ENCODE results near the gene MFAP4. TPM values are rescaled to one million over a fixed set of nuclear protein-coding genes. Genes with fewer than 3 reads are reported as not detected.

The MFAP4 gene
- total RNA-seq, 3 donors from 2014 or later: 45.5 to 186 (median 116) TPM

- Histone ChIP-seq H3K36me3 (no peaks in the 10 kb centered on the region), H3K27me3 (no peaks in the 10 kb centered on the region), H3K9me3 (no peaks in the 10 kb centered on the region), H3K4me1 (no peaks in the 10 kb centered on the region), H3K27ac (no peak overlapping the region), H3K4me3 (no peak overlapping the region)
- no peak for TF ChIP-seq CTCF (IDR thresholded peaks at IDR 0.05)
- TF ChIP-seq POLR2A (IDR thresholded peaks at IDR 0.05): no peak
- no peak for TF ChIP-seq POLR2AphosphoS5 (IDR thresholded peaks at IDR 0.05)
- DNase-seq (ENCODE audit: low spot score in 2 of 2): no peak
- intact Hi-C loops (cut with DNase I; ENCODE audit: low total_unique reads): no loop called here
Observed at GRCh38 chr17:19412984-19413383, 26.0 kb upstream of the MFAP4 start.

- TF ChIP-seq POLR2AphosphoS5 (IDR thresholded peaks at IDR 0.05): no peak
- no peak for TF ChIP-seq CTCF (IDR thresholded peaks at IDR 0.05)
- TF ChIP-seq POLR2A (IDR thresholded peaks at IDR 0.05): no peak
- DNase-seq (ENCODE audit: low spot score in 2 of 2): no peak
- H3K36me3 ChIP-seq: no peaks in the 10 kb centered on the region
- no peak overlapping the region for H3K27ac ChIP-seq
- intact Hi-C loops (cut with DNase I; ENCODE audit: low total_unique reads): no loop called here
- H3K27me3 ChIP-seq: no peaks in the 10 kb centered on the region
- no peaks in the 10 kb centered on the region for H3K9me3 ChIP-seq
- no peak overlapping the region for H3K4me3 ChIP-seq
- no peaks in the 10 kb centered on the region for H3K4me1 ChIP-seq
Observed at GRCh38 chr17:19412510-19412909, 25.5 kb upstream of the MFAP4 start.

GRCh38 chr17:19411631-19412030 lies 24.6 kb upstream of the MFAP4 start:
- intact Hi-C loops (cut with DNase I; ENCODE audit: low total_unique reads): no loop called here
- TF ChIP-seq POLR2A (IDR thresholded peaks at IDR 0.05) (no peak), CTCF (IDR thresholded peaks at IDR 0.05) (no peak), POLR2AphosphoS5 (IDR thresholded peaks at IDR 0.05) (no peak)
- Histone ChIP-seq H3K4me3 (peak overlapping the region in 1 of 3 donors; percentile 19), H3K27me3 (no peaks in the 10 kb centered on the region), H3K36me3 (no peaks in the 10 kb centered on the region), H3K4me1 (no peaks in the 10 kb centered on the region), H3K27ac (no peak overlapping the region), H3K9me3 (no peaks in the 10 kb centered on the region)
- no peak for DNase-seq (ENCODE audit: low spot score in 2 of 2)

- Histone ChIP-seq H3K36me3 (no peaks in the 10 kb centered on the region), H3K9me3 (no peaks in the 10 kb centered on the region), H3K4me1 (no peaks in the 10 kb centered on the region), H3K27me3 (no peaks in the 10 kb centered on the region), H3K4me3 (peak within 1 kb of the TSS; percentile 5 to 19 (median 17)), H3K27ac (no peak within 1 kb of the TSS)
- TF ChIP-seq POLR2A (IDR thresholded peaks at IDR 0.05): no peak
- no peak for TF ChIP-seq POLR2AphosphoS5 (IDR thresholded peaks at IDR 0.05)
- TF ChIP-seq CTCF (IDR thresholded peaks at IDR 0.05): no peak
- DNase-seq (ENCODE audit: low spot score in 2 of 2): no peak
- intact Hi-C loops (cut with DNase I; ENCODE audit: low total_unique reads): no loop called here
Observed at GRCh38 chr17:19410875-19411620, 24.1 kb upstream of the MFAP4 start, which contains the start of gene RNF112. TSS of gene RNF112 (plus strand) at chr17:19411232. CDS start at chr17:19411409, 177 bp downstream.

GRCh38 chr17:19410091-19410490 lies 23.1 kb upstream of the MFAP4 start:
- H3K27ac ChIP-seq: no peak overlapping the region
- H3K4me1 ChIP-seq: no peaks in the 10 kb centered on the region
- no peaks in the 10 kb centered on the region for H3K27me3 ChIP-seq
- H3K9me3 ChIP-seq: no peaks in the 10 kb centered on the region
- TF ChIP-seq POLR2AphosphoS5 (IDR thresholded peaks at IDR 0.05) (no peak), CTCF (IDR thresholded peaks at IDR 0.05) (no peak), POLR2A (IDR thresholded peaks at IDR 0.05) (no peak)
- no peak overlapping the region for H3K4me3 ChIP-seq
- no peaks in the 10 kb centered on the region for H3K36me3 ChIP-seq
- intact Hi-C loops (cut with DNase I; ENCODE audit: low total_unique reads): no loop called here
- DNase-seq (ENCODE audit: low spot score in 2 of 2): no peak
